GM23338 (cell line): ENCODE measurements around the gene SH2D6. TPM values are rescaled to one million over a fixed set of nuclear protein-coding genes. Genes with fewer than 3 reads are reported as not detected.

Experiments
- ATAC-seq: fragments of 200-7000 bp; cut with Tn5 transposase; 3 replicates; pipeline ENCODE4 v1.9.1; 2020
- DNase-seq: peaks from one replicate; pipeline ENCODE4 v3.0.0-alpha.2; 2015; ENCODE audit warnings: low spot score
- H2AFZ ChIP-seq: fragments of 200-600 bp; sonication (generic); 2 replicates; pipeline ENCODE4 v1.8.0; 2016; ENCODE audit warnings: antibody characterized with exemption, mild to moderate bottlenecking, moderate library complexity
- H3F3A ChIP-seq: fragments of 200-600 bp; sonication (generic); replicated peaks from 2 replicates; pipeline ENCODE4 v1.8.0; 2017; ENCODE audit warnings: antibody characterized with exemption, mixed run types, low read depth
- H3K27ac ChIP-seq: fragments of 200-600 bp; sonication (generic); 2 replicates; pipeline ENCODE4 v1.6.1; 2016; ENCODE audit warnings: low read depth
- H3K27me3 ChIP-seq: fragments of 200-600 bp; sonication (generic); 2 replicates; pipeline ENCODE4 v1.8.0; 2016; ENCODE audit warnings: mild to moderate bottlenecking, mixed run types, moderate library complexity; ENCODE audit not compliant: insufficient read depth
- H3K36me3 ChIP-seq: fragments of 200-600 bp; sonication (generic); 2 replicates; pipeline ENCODE4 v1.8.0; 2016; ENCODE audit warnings: mild to moderate bottlenecking; ENCODE audit not compliant: insufficient read depth
- H3K4me1 ChIP-seq: fragments of 200-600 bp; sonication (generic); 2 replicates; pipeline ENCODE4 v1.8.0; 2016; ENCODE audit warnings: mild to moderate bottlenecking, moderate library complexity; ENCODE audit not compliant: insufficient read depth
- H3K4me2 ChIP-seq: fragments of 200-600 bp; sonication (generic); 2 replicates; pipeline ENCODE4 v1.7.1; 2017; ENCODE audit warnings: mixed run types
- H3K4me3 ChIP-seq: fragments of 200-600 bp; sonication (generic); 2 replicates; pipeline ENCODE4 v1.6.1; 2016; ENCODE audit warnings: mixed run types
- H3K79me2 ChIP-seq: fragments of 200-600 bp; sonication (generic); replicated peaks from 2 replicates; pipeline ENCODE4 v1.8.0; 2017; ENCODE audit warnings: mild to moderate bottlenecking; ENCODE audit not compliant: insufficient read depth
- H3K9me2 ChIP-seq: fragments of 200-600 bp; sonication (generic); 2 replicates; pipeline ENCODE4 v1.8.0; 2017; ENCODE audit not compliant: insufficient read depth
- H4K20me1 ChIP-seq: fragments of 200-600 bp; sonication (generic); replicated peaks from 2 replicates; pipeline ENCODE4 v1.8.0; 2017; ENCODE audit warnings: mild to moderate bottlenecking; ENCODE audit not compliant: insufficient read depth
- H3K27ac Mint-ChIP-seq: 2 replicates; pipeline ENCODE4 v1.8.0; 2020; ENCODE audit warnings: inconsistent platforms, mild to moderate bottlenecking, moderate library complexity, mixed read lengths
- H3K27me3 Mint-ChIP-seq: 3 replicates; pipeline ENCODE4 v1.8.0; 2022; ENCODE audit warnings: low read depth, mild to moderate bottlenecking, moderate library complexity, mixed read lengths, inconsistent platforms; ENCODE audit not compliant: insufficient read depth, poor library complexity
- H3K36me3 Mint-ChIP-seq: 3 replicates; pipeline ENCODE4 v1.8.0; 2021; ENCODE audit warnings: low read depth, mild to moderate bottlenecking, inconsistent platforms, moderate library complexity, mixed read lengths
- H3K4me1 Mint-ChIP-seq: 3 replicates; pipeline ENCODE4 v1.8.0; 2020; ENCODE audit warnings: mild to moderate bottlenecking, inconsistent platforms, mixed read lengths
- H3K4me3 Mint-ChIP-seq: 3 replicates; pipeline ENCODE4 v1.8.0; 2021; ENCODE audit warnings: moderate library complexity, mild to moderate bottlenecking, inconsistent platforms, mixed read lengths
- H3K9me3 Mint-ChIP-seq: 3 replicates; pipeline ENCODE4 v1.8.0; 2020; ENCODE audit warnings: moderate library complexity, mild to moderate bottlenecking, inconsistent platforms, mixed read lengths
- CTCF ChIP-seq, 2 experiments: fragments of 200-600 bp in 1 of 2; sonication (generic) in 1 of 2; conservative IDR thresholded peaks; 2 replicates each; pipeline versions ENCODE4 v1.5.1 to v1.6.1; 2016 to 2017; ENCODE audit warnings: antibody characterized with exemption in 2 of 2, low read depth in 2 of 2, mild to moderate bottlenecking in 2 of 2, moderate library complexity in 1 of 2
- NANOG ChIP-seq: IDR thresholded peaks from 2 replicates; pipeline ENCODE4 v1.6.1; 2016; ENCODE audit warnings: antibody characterized with exemption, borderline replicate concordance
- POLR2AphosphoS5 ChIP-seq: IDR thresholded peaks from 2 replicates; pipeline ENCODE4 v1.6.1; 2016; ENCODE audit warnings: antibody characterized with exemption, low read depth
- REST ChIP-seq: IDR thresholded peaks from one replicate; pipeline ENCODE4 v1.6.1; 2018; ENCODE audit warnings: antibody characterized with exemption; ENCODE audit not compliant: unreplicated experiment
- polyA plus RNA-seq: library from polyadenylated mRNA; unstranded; fragments of >200 nt; fragmentation: Nextera tagmentation; extraction: Ambion mirVana; gene quantifications from 2 replicates; pipeline ENCODE4 v1.2.1, GENCODE V29; 2016
- total RNA-seq: library from RNA; depleted of rRNA; stranded (reverse); fragments of >200 nt; shearing (Covaris generic); gene quantifications from 2 replicates; pipeline ENCODE4 v1.2.3, GENCODE V29; 2014

The SH2D6 gene
- total and polyA plus RNA-seq, 2 experiments from 2014 or later: 0.37 TPM; not detected in 1

GRCh38 chr2:85435220-85435958, 16.9 kb downstream of the SH2D6 start:
- no peak overlapping the region for H3K27ac Mint-ChIP-seq
- no peak overlapping the region for H3K4me3 ChIP-seq
- H3K36me3 ChIP-seq: no peaks in the 10 kb centered on the region
- TF ChIP-seq REST (no peak), POLR2AphosphoS5 (no peak)
- peaks cover 28% of the 10 kb centered on the region for H3K27me3 Mint-ChIP-seq
- DNase-seq (no peak), ATAC-seq (no peak)
- no peak overlapping the region for H2AFZ ChIP-seq
- no peak overlapping the region for H3K27ac ChIP-seq
- peaks cover 51% of the 10 kb centered on the region for H3K4me1 ChIP-seq
- no peaks in the 10 kb centered on the region for H3K9me2 ChIP-seq
- H3F3A ChIP-seq: peaks cover 17% of the 10 kb centered on the region
- no peaks in the 10 kb centered on the region for H3K36me3 Mint-ChIP-seq
- H3K79me2 ChIP-seq: no peaks in the 10 kb centered on the region
- no peak overlapping the region for H3K4me3 Mint-ChIP-seq
- no peak overlapping the region for H3K4me2 ChIP-seq
- no peaks in the 10 kb centered on the region for H3K27me3 ChIP-seq
- H4K20me1 ChIP-seq: no peaks in the 10 kb centered on the region
- H3K4me1 Mint-ChIP-seq: peaks cover 45% of the 10 kb centered on the region
- no peaks in the 10 kb centered on the region; the same call in 2 of the 3 replicates for H3K9me3 Mint-ChIP-seq

- peaks cover 43% of the 10 kb centered on the region for H3K4me1 Mint-ChIP-seq
- 0 out of 2 replicates have a peak overlapping the region, but pooled peaks have one; percentile 19 for H3K27ac ChIP-seq
- peak overlapping the region; percentile 86; the same call in 1 of the 2 replicates for H3K4me2 ChIP-seq
- peaks cover 50% of the 10 kb centered on the region for H3K4me1 ChIP-seq
- peak overlapping the region; percentile 29; the same call in 1 of the 3 replicates for H3K4me3 Mint-ChIP-seq
- H3K36me3 ChIP-seq: no peaks in the 10 kb centered on the region
- DNase-seq (peak; percentile 70), ATAC-seq (peak; percentile 19)
- no peaks in the 10 kb centered on the region; the same call in 2 of the 3 replicates for H3K9me3 Mint-ChIP-seq
- no peaks in the 10 kb centered on the region for H4K20me1 ChIP-seq
- no peaks in the 10 kb centered on the region for H3K36me3 Mint-ChIP-seq
- H3F3A ChIP-seq: peaks cover 16% of the 10 kb centered on the region
- peak overlapping the region; percentile 74; the same call in 1 of the 2 replicates for H2AFZ ChIP-seq
- TF ChIP-seq NANOG (no peak), CTCF (conservative IDR thresholded peaks at IDR 0.05; ENCODE audit: low read depth in 2 of 2) (peak; percentile 27 to 31; a peak in 1 of 4 replicates)
- H3K27me3 Mint-ChIP-seq: peaks cover 27% of the 10 kb centered on the region
- H3K79me2 ChIP-seq: no peaks in the 10 kb centered on the region
- no peaks in the 10 kb centered on the region for H3K27me3 ChIP-seq
- H3K4me3 ChIP-seq: peak overlapping the region; percentile 53; the same call in 1 of the 2 replicates
- H3K27ac Mint-ChIP-seq: no peak overlapping the region
- no peaks in the 10 kb centered on the region for H3K9me2 ChIP-seq
These were observed 17.7 kb downstream of the SH2D6 start for GRCh38 chr2:85435981-85436835.
